ENCODE measurements around the gene MAGED4B.
"Not testable (repeated sequence)": the region's sequence is repeated elsewhere in the genome, so short reads cannot be mapped to it uniquely, and the experiment has no call there.

Gene MAGED4B, protein sequence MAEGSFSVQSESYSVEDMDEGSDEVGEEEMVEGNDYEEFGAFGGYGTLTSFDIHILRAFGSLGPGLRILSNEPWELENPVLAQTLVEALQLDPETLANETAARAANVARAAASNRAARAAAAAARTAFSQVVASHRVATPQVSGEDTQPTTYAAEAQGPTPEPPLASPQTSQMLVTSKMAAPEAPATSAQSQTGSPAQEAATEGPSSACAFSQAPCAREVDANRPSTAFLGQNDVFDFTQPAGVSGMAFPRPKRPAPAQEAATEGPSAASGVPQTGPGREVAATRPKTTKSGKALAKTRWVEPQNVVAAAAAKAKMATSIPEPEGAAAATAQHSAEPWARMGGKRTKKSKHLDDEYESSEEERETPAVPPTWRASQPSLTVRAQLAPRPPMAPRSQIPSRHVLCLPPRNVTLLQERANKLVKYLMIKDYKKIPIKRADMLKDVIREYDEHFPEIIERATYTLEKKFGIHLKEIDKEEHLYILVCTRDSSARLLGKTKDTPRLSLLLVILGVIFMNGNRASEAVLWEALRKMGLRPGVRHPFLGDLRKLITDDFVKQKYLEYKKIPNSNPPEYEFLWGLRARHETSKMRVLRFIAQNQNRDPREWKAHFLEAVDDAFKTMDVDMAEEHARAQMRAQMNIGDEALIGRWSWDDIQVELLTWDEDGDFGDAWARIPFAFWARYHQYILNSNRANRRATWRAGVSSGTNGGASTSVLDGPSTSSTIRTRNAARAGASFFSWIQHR

DNA sequence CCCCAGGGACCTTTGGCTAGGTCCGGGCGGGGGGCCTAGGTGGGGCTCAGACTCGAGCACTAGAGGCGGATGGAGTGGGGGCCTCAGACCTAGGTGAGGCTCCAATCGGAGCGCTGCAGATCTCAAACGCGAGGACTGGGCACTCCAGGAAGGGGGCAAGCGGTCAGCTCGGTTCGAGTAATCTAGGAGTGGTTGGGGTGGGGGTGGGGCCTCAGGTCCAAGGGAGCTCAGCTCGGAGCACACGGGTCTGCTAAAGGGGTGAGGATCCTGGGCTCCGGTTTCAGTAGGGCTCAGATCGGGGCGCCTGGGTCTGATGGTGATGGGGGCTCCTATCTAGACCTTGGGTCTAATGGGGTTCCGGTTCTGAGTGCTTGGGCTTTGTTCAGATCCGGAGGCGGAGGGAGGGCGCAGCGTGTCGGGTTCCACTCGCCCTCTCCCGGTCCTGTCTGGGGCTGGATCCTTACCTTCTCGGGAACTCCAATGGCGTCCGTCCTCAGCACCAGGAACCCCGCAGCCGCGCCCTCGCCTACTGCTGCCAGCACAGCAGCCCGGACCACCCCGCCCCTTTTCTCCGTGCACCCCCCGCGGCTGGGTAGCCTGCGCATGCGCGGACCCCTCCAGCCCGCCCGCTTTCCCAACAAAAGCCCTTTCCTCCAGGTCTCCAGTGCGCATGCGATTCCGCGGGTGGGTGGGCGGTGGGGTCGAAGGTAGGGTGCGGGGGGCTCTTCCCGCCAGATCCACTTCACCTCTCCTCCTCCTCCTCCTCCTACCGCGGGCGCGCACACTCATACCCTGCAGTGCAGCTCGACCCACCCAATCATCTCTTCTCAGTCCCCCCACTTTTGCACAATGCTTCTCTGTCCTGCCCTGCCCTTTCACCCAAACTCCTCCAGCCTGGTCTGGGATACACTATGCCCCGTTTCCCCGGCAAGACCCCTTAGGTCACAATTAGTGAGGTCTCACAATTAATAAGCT, at the start of gene MAGED4B:
MAGED4B (minus strand) TSS at position 518 of the 975 bp plus-strand sequence. CDS start 1,011 bp downstream, outside the sequence.
- POLR2A ChIA-PET (ENCODE audit: low non-redundant PET); DNase-seq (ENCODE audit: low spot score): not testable (repeated sequence)

DNA sequence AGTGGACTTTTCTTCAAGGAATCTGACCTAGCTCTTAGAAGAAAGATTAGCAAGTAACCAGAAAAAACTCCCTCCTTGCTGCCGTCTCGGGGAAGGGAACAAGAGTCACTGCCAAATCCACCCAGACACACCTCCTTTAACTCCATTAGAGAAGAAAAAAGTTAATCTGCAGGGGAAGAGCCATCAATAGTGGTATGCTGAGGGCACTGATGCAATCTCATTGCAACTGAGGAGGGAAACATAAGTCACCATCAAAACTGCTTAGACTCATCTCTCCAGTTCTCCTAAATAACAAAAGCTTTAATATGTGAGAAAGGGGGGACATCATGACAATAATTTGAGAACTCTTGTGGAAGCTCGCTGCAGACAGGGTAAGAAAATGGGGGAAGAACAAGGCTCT, 49.3 kb upstream of the MAGED4B start:
- CTCF ChIA-PET, result no interaction called here
- no peak overlapping the region for H3K27ac ChIP-seq
- POLR2A ChIA-PET (ENCODE audit: low non-redundant PET), result no interaction called here
- DNase-seq (ENCODE audit: low spot score), result no peak
- TF ChIP-seq, protein P1, sequence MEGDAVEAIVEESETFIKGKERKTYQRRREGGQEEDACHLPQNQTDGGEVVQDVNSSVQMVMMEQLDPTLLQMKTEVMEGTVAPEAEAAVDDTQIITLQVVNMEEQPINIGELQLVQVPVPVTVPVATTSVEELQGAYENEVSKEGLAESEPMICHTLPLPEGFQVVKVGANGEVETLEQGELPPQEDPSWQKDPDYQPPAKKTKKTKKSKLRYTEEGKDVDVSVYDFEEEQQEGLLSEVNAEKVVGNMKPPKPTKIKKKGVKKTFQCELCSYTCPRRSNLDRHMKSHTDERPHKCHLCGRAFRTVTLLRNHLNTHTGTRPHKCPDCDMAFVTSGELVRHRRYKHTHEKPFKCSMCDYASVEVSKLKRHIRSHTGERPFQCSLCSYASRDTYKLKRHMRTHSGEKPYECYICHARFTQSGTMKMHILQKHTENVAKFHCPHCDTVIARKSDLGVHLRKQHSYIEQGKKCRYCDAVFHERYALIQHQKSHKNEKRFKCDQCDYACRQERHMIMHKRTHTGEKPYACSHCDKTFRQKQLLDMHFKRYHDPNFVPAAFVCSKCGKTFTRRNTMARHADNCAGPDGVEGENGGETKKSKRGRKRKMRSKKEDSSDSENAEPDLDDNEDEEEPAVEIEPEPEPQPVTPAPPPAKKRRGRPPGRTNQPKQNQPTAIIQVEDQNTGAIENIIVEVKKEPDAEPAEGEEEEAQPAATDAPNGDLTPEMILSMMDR (conservative IDR thresholded peaks at IDR 0.05; ENCODE audit: low read depth), result no peak

More for the DNA sequence above, at the start of gene MAGED4B:
- CTCF ChIA-PET, H3K27ac ChIP-seq: not testable (repeated sequence)

DNA sequence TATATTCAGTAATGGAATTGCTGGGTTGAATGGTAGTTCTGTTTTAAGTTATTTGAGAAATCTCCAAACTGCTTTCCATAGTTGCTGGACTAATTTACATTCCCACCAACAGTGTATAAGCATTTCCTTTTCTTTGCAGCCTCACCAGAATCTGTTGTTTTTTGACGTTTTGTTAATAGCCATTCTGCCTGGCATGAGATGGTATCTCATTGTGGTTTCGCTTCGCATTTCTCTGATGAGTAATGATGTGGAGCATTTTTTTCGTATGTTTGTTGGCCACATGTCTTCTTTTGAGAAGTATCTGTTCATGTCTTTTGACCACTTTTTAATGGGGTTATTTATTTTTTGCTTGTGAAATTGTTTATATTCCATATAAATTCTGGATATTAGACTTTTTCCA, 13.6 kb upstream of the MAGED4B start:
- DNase-seq (ENCODE audit: low spot score), result no peak
- no peak overlapping the region for H3K27ac ChIP-seq
- ChIA-PET POLR2A (ENCODE audit: low non-redundant PET) (no interaction called here), CTCF (no interaction called here)
- TF ChIP-seq, protein P1 (conservative IDR thresholded peaks at IDR 0.05; ENCODE audit: low read depth), result no peak

DNA sequence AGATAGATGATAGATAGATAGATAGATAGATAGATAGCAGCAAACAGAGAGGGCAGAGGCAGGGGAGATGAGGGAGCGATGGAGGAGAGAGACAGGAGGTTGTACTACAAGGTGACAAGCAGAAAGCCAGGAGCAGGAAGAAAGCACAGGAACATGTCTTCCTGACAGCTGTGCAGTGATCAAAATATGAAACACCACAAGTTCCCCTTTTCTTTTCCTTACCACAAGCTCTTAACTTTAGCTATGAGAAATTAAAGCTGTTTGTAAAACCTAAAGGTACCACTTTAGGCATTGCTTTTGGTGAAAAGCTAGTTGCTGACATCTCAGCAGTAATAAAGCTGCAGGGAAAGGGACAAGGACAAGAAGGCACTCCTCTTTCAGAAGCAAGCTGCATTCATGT, 9.1 kb upstream of the MAGED4B start:
- no peak for DNase-seq (ENCODE audit: low spot score)
- TF ChIP-seq, protein P1 (conservative IDR thresholded peaks at IDR 0.05; ENCODE audit: low read depth), result no peak
- POLR2A ChIA-PET (ENCODE audit: low non-redundant PET), result no interaction called here
- CTCF ChIA-PET, result no interaction called here
- H3K27ac ChIP-seq, result no peak overlapping the region

DNA sequence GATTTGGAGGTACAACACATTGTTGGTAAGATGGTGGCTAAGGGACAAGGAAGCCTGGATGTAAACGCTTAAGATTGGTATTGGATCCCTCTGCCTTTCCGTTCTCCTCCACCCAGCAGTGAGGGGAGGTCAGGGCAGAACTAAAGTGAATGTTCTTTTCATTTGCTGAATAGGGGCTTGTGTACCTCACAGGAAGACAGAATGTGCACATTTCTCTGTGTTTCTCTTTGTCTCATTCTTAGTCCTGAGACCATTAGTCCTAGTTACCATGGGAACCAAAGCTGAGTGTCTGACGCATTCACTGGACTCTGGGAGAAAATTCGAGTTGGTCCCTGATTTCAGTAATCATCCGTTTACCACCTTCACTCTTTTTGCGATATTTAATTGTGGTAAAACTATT, 26.7 kb downstream of the MAGED4B start:
- POLR2A ChIA-PET (ENCODE audit: low non-redundant PET); H3K27ac ChIP-seq; CTCF ChIA-PET; DNase-seq (ENCODE audit: low spot score): not testable (repeated sequence)

DNA sequence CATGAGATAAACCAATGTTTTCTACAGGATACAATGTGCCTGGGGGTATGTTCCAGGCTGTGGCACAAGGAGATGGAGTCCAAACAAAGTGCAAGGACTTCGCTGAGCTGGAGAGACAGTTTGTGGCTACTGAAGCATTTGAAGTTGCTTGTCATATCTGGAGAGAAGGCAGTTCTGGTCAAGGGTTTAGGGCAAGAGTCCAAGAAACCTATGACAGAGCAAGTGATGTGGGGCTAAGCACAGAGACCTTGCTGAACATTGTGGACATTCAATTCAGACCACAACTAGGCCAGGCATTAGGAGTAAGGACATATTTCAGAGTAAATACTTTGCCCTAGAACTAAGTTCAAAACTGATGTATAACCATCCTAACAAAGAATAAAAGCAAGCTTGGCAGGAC, 34.8 kb downstream of the MAGED4B start:
- ChIA-PET CTCF (no interaction called here), POLR2A (ENCODE audit: low non-redundant PET) (no interaction called here)
- TF ChIP-seq, protein P1 (conservative IDR thresholded peaks at IDR 0.05; ENCODE audit: low read depth), result no peak
- H3K27ac ChIP-seq, result no peak overlapping the region
- DNase-seq (ENCODE audit: low spot score), result no peak

DNA sequence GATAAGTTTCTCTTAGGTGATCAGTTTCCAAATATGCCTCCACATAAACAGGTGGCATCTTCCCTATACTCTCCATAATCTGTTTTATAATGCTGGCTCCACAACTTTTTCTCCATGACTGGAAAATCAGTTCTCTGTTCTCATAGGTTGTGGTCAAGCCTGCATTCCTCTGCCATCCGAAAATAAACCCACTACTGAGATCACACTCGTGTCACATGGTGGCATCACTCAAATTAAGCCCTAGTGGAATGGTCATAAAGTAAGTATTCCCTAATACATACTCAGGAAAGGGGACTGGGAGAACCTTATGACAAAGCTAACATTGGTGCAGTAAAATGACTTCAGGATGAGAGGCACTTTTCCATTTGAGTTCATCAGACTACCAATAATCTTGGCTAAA, 37.6 kb downstream of the MAGED4B start:
- TF ChIP-seq, protein P1 (conservative IDR thresholded peaks at IDR 0.05; ENCODE audit: low read depth), result no peak
- DNase-seq (ENCODE audit: low spot score), result no peak
- POLR2A ChIA-PET (ENCODE audit: low non-redundant PET), result no interaction called here
- H3K27ac ChIP-seq, result no peak overlapping the region
- CTCF ChIA-PET, result no interaction called here
